Neural cell (in vitro differentiated cells): Measurements from ENCODE around the gene ITPR2.

Experiments
- EZH2 ChIP-seq: fragments of 200-600, 300-800 bp; shearing (Covaris generic), sonication (generic); IDR thresholded peaks from 2 replicates; pipeline ENCODE4 v1.6.1; 2014; ENCODE audit warnings: antibody characterized with exemption, low read length, borderline replicate concordance, mild to moderate bottlenecking; ENCODE audit not compliant: insufficient read depth, poor library complexity, severe bottlenecking
- MXI1 ChIP-seq: fragments of 450-650 bp; conservative IDR thresholded peaks from 2 replicates; pipeline ENCODE4 v1.6.1; 2014; ENCODE audit warnings: antibody characterized with exemption, mild to moderate bottlenecking; ENCODE audit not compliant: poor library complexity, severe bottlenecking
- TAF1 ChIP-seq: IDR thresholded peaks from 2 replicates; pipeline ENCODE4 v1.6.1; 2012; ENCODE audit warnings: low read depth

GRCh38 chr12:26724309-26724702 lies 108.7 kb downstream of the ITPR2 start:
- TF ChIP-seq EZH2 (no peak), MXI1 (no peak), TAF1 (no peak)
